ENCODE measurements around the gene PLD2. TPM values are rescaled to one million over a fixed set of nuclear protein-coding genes. Genes with fewer than 3 reads are reported as not detected.
"Not testable (repeated sequence)": the region's sequence is repeated elsewhere in the genome, so short reads cannot be mapped to it uniquely, and the experiment has no call there.

The PLD2 gene
- total RNA-seq, 1 donor from 2014 or later = 49.3 TPM

GRCh38 chr17:4852567-4853207 is 45.7 kb downstream of the PLD2 start:
- H3K4me3 Mint-ChIP-seq (ENCODE audit: unreplicated experiment) = no peak overlapping the region
- no peak for TF ChIP-seq CTCF (IDR thresholded peaks at IDR 0.05)
- H3K9me3 Mint-ChIP-seq (ENCODE audit: unreplicated experiment) = no peaks in the 10 kb centered on the region
- no peak for DNase-seq (ENCODE audit: extremely low spot score, unreplicated experiment)
- H3K27me3 Mint-ChIP-seq (ENCODE audit: unreplicated experiment) = no peaks in the 10 kb centered on the region
- H3K27ac Mint-ChIP-seq (ENCODE audit: unreplicated experiment) = peak overlapping the region; percentile 74
- H3K36me3 Mint-ChIP-seq (ENCODE audit: unreplicated experiment) = peaks cover 17% of the 10 kb centered on the region
- peaks cover 54% of the 10 kb centered on the region for H3K4me1 Mint-ChIP-seq (ENCODE audit: unreplicated experiment)

- peaks cover 17% of the 10 kb centered on the region for H3K36me3 Mint-ChIP-seq (ENCODE audit: unreplicated experiment)
- H3K4me1 Mint-ChIP-seq (ENCODE audit: unreplicated experiment) = peaks cover 53% of the 10 kb centered on the region
- no peaks in the 10 kb centered on the region for H3K9me3 Mint-ChIP-seq (ENCODE audit: unreplicated experiment)
- no peaks in the 10 kb centered on the region for H3K27me3 Mint-ChIP-seq (ENCODE audit: unreplicated experiment)
- no peak for DNase-seq (ENCODE audit: extremely low spot score, unreplicated experiment)
- no peak for TF ChIP-seq CTCF (IDR thresholded peaks at IDR 0.05)
- H3K4me3 Mint-ChIP-seq (ENCODE audit: unreplicated experiment) = no peak overlapping the region
- H3K27ac Mint-ChIP-seq (ENCODE audit: unreplicated experiment) = no peak overlapping the region
These were observed 46.3 kb downstream of the PLD2 start for GRCh38 chr17:4853208-4853671.

DNA sequence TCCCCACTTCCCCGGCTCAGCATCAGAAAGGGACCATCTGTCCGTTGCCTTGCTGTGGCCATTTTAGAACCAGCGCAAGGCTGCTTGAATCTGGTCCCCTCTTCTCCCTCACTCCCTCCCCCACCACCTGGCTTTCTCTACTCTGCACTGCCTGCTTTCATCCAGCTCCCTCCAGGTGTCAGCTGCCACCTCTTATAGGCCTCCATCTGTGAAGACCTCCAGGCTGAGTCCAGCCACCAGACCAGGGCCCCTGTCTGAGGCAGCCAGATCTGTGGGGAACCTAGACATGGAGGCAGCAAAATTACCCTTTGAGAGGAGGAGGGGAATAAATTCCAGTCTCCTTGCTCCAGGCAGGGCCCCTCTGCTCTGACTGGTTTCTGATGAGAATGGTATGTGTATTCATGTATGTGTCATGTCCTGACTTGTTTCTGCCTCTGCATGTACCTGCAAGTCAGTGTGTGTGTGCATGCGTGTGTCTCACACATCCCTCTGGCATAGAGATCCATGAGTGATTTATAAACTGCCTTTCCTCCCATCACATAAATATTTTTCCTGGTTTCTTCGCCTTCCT is 47.2 kb downstream of the PLD2 start:
- H3K4me1 Mint-ChIP-seq (ENCODE audit: unreplicated experiment) = peaks cover 54% of the 10 kb centered on the region

DNA sequence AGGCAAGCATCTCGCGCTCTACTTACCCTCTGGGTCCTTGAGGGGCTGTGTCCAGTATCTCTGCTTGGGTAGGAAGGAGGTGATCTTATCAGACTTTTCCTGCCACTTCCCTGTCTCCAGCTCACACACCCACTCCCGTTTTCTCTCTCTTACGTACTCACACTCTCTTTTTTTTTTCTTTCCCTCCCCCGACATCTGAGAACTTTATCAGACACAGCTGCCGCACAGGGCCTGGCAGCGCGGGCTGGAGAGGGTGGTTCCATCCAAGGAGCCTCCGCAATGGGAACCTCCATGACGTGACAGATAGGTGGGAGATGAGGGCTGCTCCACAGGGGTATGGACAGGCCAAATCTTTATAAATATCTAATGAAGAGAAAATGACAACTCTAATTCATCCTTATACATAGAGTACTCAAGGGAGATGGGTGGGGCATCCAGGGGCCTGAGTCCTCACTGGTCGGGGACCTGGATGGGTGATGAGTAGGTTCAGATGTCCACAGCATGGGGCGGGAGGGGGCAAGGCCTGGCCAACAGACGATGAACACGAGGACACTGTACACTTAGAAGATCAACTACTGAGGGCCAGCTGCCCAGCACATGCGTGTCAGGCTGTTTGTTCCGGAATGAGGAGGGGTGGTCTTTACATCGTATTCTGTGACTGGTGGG is 49.5 kb downstream of the PLD2 start:
- Mint-ChIP-seq H3K36me3 (ENCODE audit: unreplicated experiment) (peaks cover 23% of the 10 kb centered on the region), H3K27ac (ENCODE audit: unreplicated experiment) (no peak overlapping the region), H3K4me1 (ENCODE audit: unreplicated experiment) (peaks cover 38% of the 10 kb centered on the region), H3K4me3 (ENCODE audit: unreplicated experiment) (no peak overlapping the region), H3K9me3 (ENCODE audit: unreplicated experiment) (no peaks in the 10 kb centered on the region), H3K27me3 (ENCODE audit: unreplicated experiment) (no peaks in the 10 kb centered on the region)
- no peak for TF ChIP-seq CTCF (IDR thresholded peaks at IDR 0.05)
- no peak for DNase-seq (ENCODE audit: extremely low spot score, unreplicated experiment)

More for the DNA sequence above, 47.2 kb downstream of the PLD2 start:
- H3K27me3 Mint-ChIP-seq (ENCODE audit: unreplicated experiment) = no peaks in the 10 kb centered on the region
- H3K9me3 Mint-ChIP-seq (ENCODE audit: unreplicated experiment) = no peaks in the 10 kb centered on the region
- H3K36me3 Mint-ChIP-seq (ENCODE audit: unreplicated experiment) = peaks cover 17% of the 10 kb centered on the region
- H3K4me3 Mint-ChIP-seq (ENCODE audit: unreplicated experiment) = no peak overlapping the region
- peak overlapping the region; percentile 25 for H3K27ac Mint-ChIP-seq (ENCODE audit: unreplicated experiment)
- no peak for TF ChIP-seq CTCF (IDR thresholded peaks at IDR 0.05)
- DNase-seq (ENCODE audit: extremely low spot score, unreplicated experiment) = no peak

GRCh38 chr17:4856937-4857314 is 50.0 kb downstream of the PLD2 start:
- TF ChIP-seq CTCF (IDR thresholded peaks at IDR 0.05) = no peak
- H3K9me3 Mint-ChIP-seq (ENCODE audit: unreplicated experiment) = no peaks in the 10 kb centered on the region
- DNase-seq (ENCODE audit: extremely low spot score, unreplicated experiment) = no peak
- H3K27ac Mint-ChIP-seq (ENCODE audit: unreplicated experiment) = no peak overlapping the region
- peaks cover 37% of the 10 kb centered on the region for H3K4me1 Mint-ChIP-seq (ENCODE audit: unreplicated experiment)
- no peak overlapping the region for H3K4me3 Mint-ChIP-seq (ENCODE audit: unreplicated experiment)
- H3K27me3 Mint-ChIP-seq (ENCODE audit: unreplicated experiment) = no peaks in the 10 kb centered on the region
- H3K36me3 Mint-ChIP-seq (ENCODE audit: unreplicated experiment) = peaks cover 23% of the 10 kb centered on the region

- not testable (repeated sequence) for H3K27me3 Mint-ChIP-seq (ENCODE audit: unreplicated experiment); H3K27ac Mint-ChIP-seq (ENCODE audit: unreplicated experiment); H3K9me3 Mint-ChIP-seq (ENCODE audit: unreplicated experiment); DNase-seq (ENCODE audit: extremely low spot score, unreplicated experiment); H3K4me3 Mint-ChIP-seq (ENCODE audit: unreplicated experiment)
- H3K36me3 Mint-ChIP-seq (ENCODE audit: unreplicated experiment) = peaks cover 23% of the 10 kb centered on the region
- H3K4me1 Mint-ChIP-seq (ENCODE audit: unreplicated experiment) = peaks cover 33% of the 10 kb centered on the region
These were observed 50.4 kb downstream of the PLD2 start for GRCh38 chr17:4857347-4857746.

All from osteocyte (in vitro differentiated cells).